HG03520 (cell line): ENCODE data around the gene PTPRD.

Source experiments
- ATAC-seq: cut with Tn5 transposase; IDR thresholded peaks from one replicate; pipeline ENCODE4 v1.9.1; 2021; ENCODE audit warnings: mild to moderate bottlenecking, moderate library complexity; ENCODE audit not compliant: unreplicated experiment

Gene PTPRD

DNA sequence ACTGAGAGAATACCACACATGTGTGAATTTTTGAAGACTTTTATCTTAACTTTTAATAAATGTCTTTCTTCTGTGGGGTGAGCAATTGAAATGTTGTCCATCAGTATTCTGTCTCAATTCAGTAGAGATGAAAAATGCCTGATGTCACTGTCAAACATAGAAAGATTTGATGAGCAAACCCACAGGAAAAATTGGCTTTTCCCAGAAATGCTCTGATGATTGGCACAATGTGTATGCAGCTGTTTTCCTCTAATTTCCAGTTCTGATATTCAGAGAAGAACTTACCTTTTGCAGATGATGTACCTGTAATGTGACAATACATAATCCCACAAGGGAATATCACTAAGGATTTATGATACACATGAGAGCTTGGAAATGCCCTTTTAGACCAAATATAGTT lies 340.0 kb downstream of the PTPRD start:
- no peak for ATAC-seq

DNA sequence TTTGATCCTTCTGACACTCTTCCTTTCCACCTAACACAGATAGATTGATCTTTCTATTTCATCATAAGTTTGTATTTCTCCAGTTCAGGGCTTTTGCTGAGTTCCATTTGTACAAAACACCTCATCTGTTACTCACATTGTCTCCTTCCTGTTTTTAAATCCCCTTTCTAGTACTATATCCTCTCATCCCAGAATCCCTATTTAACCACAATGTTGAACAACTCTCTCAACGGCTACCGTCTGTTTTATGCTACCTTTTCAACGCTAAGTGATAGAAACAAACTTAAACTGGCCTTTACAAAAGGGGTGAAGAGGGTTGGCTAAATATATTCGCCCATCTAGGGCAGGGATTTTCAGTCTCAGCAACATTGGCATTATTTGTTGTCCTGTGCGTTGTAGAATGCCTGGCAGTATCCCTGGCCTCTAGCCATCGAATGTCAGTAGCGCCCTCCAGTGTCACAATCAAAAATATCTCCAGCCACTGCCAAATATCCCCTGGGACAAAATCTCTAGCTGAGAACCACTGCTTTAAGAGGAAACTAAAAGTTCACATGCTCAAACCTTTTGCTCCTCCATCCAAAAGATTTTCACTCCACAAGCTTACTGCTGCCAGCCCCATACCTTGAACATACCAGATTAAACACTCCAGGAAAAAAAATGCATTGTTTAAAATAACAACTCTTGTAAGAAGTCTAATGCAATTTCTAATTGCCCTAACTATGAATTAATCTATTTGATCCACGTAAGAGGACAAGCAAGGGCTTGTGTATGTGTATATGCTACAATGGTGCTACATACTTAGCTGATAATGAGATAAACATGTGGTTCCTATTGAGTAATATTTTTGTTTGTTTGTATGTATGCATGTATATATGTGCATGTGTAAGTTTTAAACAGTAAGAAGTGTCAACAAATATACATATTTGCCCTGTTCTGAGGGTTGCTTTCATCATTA lies 344.0 kb downstream of the PTPRD start:
- no peak for ATAC-seq

DNA sequence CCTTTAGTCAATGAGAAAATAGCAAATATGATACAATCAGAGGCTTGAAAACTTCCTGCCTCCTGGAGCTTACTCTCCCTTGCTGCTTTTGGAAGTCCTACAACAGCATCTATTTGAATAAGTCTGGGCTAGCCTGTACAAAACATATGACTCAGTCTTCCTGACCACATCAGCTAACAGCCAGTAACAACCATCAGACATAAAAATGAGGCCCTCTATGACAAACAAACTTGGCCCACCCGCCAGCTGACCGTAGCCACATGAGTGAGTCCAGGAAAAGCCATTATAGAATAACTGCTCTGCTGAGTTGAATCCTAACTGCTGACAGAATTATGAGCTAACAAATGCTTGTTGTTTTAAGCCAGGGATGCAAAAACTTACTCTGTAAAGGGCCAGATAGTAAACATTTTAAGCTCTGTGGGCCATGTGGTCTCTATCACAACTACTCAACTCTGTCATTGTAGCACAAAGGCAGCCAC lies 347.6 kb downstream of the PTPRD start:
- ATAC-seq, result no peak

DNA sequence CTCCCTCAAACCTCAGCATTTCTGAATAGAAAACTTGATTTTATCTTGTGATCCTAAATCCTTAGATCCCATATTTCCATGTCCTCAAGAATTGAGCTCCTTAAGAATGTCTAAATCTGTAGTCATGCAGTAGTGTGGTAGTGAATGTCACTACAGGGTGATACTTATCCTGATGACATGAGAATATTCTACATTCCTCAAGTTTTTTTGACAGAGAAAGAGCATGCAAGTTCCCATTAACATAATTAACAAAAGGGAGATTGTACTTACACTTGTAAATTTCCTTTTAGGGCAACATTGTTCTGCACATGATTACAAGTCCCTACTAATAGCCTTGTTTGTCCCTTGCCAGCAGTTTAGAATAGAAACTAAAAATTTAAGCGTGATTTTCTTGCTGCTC lies 352.3 kb downstream of the PTPRD start:
- no peak for ATAC-seq

DNA sequence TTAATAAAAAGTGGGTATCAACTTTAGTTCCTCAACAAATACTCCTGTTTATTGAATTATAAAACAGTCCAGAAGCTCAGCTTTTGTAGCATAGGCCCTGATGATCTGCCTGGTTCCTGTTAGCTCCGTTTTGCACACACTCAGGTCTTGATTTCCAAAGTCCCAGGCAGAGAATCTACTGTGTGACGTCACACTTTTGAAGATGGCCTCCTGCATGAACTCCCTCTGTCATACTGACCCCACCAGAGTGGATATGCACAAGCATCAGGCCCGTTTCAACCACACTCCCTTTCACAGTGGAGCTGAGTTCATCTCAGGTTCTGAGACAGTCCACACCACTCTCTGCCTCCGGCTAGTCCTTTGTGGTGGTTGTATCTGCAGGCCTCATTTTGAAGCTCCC lies 353.1 kb downstream of the PTPRD start:
- no peak for ATAC-seq

DNA sequence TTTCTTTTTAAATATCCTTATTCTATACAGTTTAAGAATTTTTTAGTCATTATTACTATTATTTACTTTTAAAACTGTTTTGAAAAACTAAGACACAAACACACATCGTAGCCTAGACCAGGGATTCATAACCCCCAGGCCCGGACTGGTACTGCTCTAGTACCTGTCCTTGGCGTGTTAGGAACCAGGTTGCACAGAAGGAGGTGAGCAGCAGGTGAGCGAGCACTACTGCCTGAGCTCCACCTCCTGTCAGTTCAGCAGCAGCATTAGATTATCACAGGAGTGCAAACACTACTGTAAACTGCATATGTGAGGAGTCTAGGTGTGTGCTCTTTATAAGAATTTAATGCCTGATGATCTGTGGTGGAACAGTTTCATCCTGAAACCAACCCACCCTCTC lies 357.0 kb downstream of the PTPRD start:
- no peak for ATAC-seq

DNA sequence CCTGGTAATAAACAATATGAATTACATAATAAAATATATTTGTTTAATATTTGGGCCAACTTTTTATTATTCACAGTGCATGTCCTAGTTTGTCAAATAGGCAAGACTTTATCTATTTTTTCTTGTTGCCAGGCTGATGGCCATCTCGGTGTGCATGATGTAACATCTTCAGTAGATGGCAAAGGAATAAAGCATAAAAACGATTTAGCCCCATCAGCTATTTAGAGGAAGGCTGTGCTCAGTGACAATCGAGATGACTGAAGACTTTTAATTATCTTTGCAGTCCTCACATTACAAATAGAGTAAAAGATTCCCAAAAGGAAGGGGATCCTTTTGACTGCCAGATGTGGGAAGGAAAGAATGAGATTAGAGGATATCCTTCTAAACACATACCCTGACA lies 358.5 kb downstream of the PTPRD start:
- ATAC-seq, result no peak

DNA sequence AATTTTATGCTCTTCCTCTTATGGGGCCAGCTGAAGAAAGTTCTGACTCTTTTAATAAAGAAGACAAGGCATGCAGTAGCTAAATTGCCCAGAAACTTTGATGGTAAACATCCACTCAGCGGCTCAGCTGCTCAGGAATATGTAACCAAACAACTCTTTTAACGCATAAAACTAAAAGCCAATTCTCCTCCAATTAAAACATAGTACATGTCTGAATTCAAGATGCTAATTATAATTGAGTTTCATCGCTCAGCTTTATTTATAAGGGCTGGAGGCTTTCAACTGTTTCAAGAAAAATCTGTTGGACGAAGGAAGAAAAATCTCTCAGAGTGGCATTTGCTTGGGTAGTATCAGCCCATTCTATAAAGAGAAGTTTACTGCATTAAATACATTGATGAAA lies 359.5 kb downstream of the PTPRD start:
- no peak for ATAC-seq

DNA sequence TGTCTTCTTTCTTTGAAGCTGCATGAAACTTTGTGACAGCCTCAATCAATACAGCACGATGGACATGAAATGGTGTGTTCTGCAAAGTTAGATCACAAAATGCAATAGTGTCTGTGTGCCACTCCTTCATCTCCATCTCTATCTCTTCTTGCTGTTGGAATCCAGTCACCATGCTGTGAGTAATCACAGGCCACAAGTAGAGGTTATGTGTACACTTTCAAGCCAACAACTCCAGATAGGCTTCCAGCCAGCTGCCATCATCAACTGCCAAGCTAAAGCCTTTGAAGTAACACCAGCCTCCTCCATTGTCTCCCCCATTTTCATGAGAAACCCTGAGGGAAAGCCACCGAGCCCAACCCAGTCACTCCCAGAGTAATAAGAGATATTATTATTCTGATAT lies 360.6 kb downstream of the PTPRD start:
- no peak for ATAC-seq

DNA sequence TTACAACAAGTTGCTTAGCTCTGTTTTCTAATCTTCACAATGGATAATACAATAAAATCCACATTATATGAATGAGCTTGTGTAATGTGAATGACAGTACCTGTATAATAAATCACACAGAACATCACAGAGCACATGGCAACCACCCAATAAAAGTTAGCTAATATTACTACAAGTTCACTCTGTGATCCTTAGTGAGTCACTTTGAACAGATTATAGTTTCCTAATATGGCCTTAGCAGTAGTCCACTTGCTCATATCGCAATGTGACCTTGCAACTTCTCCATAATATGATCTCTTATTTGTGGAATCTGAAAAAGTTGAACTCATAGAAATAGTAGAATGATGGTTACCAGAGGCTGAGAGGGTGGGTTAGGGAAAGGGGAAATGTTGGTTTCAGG lies 361.3 kb downstream of the PTPRD start:
- ATAC-seq, result no peak

DNA sequence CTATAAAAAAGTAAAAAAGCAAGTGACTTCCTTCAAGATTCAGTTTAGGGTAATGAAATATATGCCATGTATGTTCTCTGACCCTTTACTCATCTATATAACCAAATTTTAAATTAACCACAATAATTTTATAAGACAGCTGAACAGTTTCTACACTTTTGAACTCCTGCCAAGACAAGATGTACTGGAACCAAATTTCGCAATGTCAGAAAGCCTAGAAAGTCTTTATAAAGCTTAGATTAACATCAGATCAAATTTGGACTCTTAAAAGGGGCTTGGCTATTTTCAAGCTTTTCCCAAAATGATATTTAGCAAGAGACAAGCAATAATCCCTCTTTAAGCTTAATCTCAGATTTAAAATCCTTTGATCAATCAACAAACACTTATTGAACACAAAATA lies 362.6 kb downstream of the PTPRD start:
- ATAC-seq, result no peak

DNA sequence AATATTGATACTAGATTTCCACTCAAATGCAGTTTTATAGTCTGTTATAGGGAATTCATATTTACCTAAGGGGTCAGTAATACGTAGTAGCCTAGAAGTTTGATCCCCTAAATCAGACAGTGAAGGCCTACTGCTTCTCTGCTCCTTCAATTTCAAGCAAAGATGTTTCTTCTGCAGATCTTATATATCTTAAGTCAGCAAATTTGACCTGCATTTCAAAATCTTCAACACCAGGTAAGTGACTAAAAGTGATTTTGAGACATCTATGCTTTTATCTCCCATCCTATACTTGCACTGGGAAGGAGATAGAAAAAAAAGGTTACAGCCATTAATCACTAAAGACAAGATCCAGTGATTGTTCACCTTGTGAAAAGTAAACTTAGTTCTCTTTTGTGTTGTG lies 363.9 kb downstream of the PTPRD start:
- no peak for ATAC-seq

DNA sequence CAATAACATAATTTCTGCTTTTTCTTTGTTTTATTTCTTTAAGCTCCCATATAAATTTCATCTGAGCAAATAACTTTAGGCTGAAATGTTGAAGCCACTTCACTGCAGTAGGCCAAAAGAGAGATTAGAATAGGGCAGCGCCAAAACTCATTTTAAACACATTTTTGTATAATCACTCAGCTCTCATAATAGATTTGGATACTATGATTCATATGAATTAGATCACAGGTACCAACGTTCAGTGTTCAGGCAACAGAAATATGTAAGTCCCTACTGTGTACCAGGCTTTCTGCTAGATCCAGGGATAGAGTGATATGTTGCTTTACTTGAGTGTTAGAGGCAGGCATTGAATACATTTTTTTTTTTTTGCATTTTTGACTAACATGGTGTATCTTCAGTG lies 370.5 kb downstream of the PTPRD start:
- no peak for ATAC-seq

DNA sequence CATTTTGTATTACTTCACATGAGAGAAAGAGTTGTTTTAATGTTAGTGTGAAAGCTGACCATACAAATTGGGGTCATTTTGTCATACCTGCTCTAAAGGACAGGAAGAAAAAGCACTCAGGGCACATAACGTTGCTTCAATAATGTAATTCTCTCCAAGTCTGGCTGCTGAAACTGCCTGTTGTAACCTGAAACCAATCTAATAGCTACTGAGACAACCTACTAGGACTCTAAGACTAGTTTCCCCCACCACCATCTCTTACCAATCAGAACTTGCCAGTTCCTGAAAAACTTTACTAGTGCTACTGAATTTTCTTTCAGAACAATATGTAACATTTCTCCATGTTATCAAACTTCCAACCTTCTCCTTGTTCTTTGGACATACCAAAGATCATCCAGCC lies 374.7 kb downstream of the PTPRD start:
- no peak for ATAC-seq

DNA sequence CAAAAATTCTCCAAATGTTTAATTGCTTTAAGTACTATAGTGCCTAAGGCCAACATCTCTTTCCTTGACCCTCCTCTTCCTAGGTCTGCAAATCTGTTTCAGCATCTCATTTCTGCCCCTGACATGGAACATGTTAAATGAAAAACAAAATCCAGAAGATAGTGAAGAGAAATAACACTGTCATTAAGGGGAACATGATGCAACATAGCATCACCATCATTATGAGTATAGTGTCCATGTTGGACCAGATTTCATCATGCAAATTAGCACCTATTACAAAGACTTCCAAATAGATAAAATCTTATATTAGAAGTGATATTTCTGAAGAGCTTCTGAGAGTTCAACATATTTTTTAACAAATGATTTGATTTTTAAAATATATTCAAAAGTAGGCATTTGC lies 375.2 kb downstream of the PTPRD start:
- no peak for ATAC-seq

DNA sequence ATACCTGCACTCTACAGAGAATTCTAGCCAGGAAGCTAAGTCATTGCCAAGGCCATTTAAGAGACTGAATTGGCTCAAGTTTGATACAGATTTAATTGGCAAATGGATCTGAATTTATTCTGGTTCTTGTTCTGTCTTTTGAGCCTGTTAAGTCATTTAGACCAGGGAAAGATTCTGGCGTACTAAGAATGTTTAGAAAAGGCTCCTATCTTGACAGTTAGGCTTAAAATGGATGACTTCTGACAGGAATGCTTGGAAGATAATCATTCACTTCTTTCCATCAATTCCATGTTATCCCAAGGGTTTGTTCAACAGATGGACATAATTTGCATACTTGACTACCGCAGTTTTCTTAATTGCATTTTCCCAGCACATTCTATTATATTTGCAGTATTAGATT lies 376.6 kb downstream of the PTPRD start:
- ATAC-seq, result no peak

DNA sequence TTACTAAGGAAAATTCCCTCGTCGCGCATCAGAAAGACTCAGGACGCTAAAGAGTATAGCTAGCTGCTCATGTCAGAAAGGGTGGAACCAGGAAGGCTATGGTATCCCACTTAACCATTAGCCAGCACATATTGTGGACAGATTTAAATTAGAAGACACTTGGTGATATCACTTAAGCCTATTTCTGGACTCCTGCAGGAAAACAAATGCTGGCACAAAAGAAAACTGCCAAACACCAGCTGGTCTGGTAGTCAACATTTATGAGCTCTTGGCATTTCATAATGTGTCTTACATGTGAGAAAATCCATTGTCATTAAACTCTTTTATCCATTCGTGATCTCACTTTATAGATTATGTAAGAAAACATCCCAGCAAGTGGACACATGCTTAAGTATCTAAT lies 377.4 kb downstream of the PTPRD start:
- no peak for ATAC-seq

DNA sequence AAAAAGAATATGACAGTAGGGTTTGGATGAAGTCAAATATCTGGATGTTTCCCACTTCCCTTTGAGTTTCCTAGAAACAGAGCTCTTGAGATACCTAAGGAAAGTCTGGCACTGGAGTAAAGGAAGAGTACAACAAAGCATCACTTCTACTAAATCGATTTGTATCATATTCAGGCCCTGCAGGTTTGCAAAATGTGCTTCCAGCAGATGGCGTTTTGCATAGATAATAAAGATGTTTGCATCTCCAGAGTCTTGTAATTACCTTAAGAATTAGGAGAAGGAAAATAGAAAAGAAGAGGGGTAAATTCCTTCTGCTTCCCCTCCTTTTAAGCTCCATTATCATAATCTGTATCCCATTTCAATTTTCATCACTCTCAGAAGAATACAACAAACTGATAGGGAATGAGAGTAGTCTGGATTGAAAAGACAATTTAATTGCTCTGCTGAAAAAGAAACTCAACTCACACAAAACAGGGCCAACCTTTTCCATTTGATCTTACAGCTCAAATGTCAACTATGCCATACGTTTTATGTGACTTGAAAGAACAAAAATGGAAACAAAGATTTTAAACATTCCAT lies 380.4 kb downstream of the PTPRD start:
- no peak for ATAC-seq

DNA sequence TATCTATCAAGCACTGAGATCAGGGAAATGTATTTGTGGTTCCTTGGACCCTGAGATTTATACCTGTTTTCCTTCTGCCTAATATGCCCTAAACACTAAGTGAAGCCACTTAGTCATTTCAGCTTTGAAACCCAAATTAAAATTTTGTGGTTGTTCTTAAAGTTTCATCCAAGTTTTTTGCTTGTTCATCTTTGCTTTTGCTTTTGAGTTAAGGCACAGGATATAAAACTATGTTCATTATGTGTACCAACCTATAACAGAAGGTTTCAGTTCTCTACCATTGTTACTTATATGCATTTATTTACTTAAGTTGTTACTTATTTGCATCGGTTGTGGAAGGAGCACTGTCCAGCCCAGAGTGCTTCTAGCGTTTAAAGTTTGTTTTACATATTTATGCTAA lies 382.3 kb downstream of the PTPRD start:
- peak; percentile 69 for ATAC-seq

DNA sequence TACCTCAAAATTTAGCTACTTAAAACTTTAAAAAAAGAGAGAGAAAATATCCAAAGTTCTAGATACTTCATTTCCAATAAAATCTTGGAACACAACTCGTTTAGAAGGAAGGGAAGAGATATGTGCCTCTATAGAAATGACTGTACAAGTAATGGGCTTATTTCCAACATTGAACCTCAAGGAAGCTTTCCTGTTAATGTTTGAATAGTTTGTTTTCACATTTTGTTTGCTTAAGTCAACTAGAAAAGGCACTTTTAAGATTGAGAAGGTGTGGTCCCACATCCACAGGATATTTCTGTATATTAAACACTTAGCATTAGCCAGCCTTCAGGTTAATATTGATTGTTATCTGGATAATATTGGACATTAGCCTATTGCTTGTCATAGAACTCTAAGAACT lies 384.7 kb downstream of the PTPRD start:
- no peak for ATAC-seq

DNA sequence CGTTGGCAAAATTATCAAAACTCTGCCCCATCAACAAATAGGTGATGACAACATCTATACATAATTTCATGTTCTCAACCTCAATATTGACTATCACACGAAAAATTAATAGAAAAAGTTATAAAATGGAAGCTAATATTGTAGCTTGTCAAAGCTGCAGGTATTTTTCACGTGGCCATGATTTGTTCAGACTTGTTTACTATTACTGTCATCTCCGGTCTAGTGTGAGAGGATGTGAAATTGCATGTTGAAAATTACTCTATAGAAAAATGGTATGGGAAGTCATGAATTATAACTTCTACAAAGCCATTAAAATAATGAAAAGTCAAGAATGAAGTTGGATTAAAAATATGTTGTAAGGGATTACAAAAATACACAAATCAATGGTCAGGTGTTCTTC lies 385.8 kb downstream of the PTPRD start:
- no peak for ATAC-seq

DNA sequence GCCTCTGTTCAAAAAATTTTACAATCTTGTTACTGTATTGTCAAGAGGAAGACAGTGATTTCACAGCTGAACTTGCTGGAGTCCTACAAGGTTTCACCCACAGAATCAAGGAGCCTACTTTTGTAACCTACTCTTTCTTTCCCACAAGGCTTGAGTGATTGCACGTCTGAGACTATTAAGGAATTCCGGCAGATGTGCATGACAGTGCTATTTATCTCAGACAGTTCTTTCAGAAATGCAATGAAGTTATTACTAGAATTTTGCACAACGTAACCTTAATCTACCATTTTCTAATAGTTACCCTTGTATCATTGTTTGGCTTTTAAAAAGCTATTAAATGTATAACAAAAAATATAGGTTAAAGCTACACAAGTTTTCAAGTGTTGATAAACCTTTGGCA lies 400.1 kb downstream of the PTPRD start:
- no peak for ATAC-seq

DNA sequence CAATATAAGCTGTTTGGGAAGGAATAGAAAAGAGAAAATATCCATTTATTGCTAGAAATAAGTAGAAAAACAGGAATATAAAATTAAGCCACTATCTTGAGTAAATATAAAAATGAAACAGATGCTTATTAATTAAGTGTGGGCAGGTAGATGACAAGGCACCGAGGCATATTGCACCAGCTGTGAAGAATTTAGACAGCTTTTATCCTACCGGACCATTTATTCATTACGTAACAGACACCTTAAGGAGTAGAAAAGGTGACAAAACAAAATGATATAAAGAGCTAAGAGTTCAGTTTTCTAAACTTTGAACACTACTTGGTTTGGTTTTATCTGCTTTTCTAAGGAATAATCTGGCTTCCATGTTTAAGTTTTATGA lies 404.1 kb downstream of the PTPRD start:
- ATAC-seq, result no peak
